Measurements from ENCODE around the gene SMYD3.
A peak's percentile ranks its signal among the peaks of the same experiment; 100 is the strongest.

SMYD3 gene

DNA sequence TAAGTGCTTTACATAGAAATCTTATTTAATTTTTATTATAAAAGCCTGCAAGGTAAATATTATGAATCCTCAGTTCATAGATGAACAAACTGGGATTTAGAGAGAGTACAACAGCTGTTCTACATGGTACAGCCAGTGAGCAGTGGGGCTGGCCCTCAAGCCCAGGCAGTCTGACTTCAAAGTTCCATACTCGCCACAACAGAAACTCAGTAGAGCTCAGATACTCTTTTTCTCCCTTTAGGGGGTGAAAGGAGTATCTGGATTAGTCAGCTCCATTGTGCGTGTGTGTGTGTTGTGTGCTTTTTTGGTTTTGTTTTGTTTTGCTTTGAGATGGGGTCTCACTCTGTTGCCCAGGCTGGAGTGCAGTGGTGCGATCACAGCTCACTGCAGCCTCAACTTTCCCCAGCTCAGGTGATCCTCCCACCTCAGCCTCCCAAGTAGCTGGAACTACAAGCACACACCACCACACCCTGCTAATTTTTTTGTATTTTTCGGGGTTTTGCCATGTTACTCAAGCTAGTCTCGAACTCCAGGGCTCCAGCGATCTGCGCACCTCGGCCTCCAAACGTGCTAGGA is 378.5 kb downstream of the SMYD3 start:
- Histone ChIP-seq H3K27me3 (replicated peaks) (no peaks in the 10 kb centered on the region), H3K4me3 (ENCODE audit: low read depth, low read length) (no peak overlapping the region), H3K27ac (no peak overlapping the region), H3K36me3 (replicated peaks) (no peaks in the 10 kb centered on the region)
- TF ChIP-seq, protein P1, sequence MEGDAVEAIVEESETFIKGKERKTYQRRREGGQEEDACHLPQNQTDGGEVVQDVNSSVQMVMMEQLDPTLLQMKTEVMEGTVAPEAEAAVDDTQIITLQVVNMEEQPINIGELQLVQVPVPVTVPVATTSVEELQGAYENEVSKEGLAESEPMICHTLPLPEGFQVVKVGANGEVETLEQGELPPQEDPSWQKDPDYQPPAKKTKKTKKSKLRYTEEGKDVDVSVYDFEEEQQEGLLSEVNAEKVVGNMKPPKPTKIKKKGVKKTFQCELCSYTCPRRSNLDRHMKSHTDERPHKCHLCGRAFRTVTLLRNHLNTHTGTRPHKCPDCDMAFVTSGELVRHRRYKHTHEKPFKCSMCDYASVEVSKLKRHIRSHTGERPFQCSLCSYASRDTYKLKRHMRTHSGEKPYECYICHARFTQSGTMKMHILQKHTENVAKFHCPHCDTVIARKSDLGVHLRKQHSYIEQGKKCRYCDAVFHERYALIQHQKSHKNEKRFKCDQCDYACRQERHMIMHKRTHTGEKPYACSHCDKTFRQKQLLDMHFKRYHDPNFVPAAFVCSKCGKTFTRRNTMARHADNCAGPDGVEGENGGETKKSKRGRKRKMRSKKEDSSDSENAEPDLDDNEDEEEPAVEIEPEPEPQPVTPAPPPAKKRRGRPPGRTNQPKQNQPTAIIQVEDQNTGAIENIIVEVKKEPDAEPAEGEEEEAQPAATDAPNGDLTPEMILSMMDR (IDR thresholded peaks at IDR 0.05; ENCODE audit: low read depth, low read length, missing control alignments): no peak
- in situ Hi-C loops (cut with HindIII; ENCODE audit: low pct_ligation_motif_present, low sequenced_read_pairs): no loop called here
- no peak for DNase-seq

DNA sequence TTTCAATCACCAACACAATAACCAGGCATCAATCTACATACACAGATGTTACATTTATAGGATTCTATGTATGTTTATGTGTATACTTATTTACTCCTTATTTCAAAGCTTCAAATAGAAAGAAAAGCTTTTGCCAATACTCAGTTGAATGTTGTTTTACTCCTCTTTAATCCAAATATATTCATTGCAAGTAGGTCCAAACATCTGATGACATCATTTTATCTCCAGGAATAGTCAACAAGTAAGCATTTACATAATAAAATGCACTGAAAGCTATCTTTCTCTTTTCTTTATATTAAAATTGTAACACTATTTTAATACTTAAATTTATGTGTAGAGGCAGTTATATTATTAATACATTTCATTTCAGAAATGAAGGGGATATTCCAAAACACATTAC is 380.5 kb downstream of the SMYD3 start:
- DNase-seq: no peak
- TF ChIP-seq, protein P1 (IDR thresholded peaks at IDR 0.05; ENCODE audit: low read depth, low read length, missing control alignments): no peak
- H3K36me3 ChIP-seq (replicated peaks): no peaks in the 10 kb centered on the region
- no peak overlapping the region for H3K27ac ChIP-seq
- in situ Hi-C loops (cut with HindIII; ENCODE audit: low pct_ligation_motif_present, low sequenced_read_pairs): no loop called here
- H3K4me3 ChIP-seq (ENCODE audit: low read depth, low read length): no peak overlapping the region
- H3K27me3 ChIP-seq (replicated peaks): no peaks in the 10 kb centered on the region

DNA sequence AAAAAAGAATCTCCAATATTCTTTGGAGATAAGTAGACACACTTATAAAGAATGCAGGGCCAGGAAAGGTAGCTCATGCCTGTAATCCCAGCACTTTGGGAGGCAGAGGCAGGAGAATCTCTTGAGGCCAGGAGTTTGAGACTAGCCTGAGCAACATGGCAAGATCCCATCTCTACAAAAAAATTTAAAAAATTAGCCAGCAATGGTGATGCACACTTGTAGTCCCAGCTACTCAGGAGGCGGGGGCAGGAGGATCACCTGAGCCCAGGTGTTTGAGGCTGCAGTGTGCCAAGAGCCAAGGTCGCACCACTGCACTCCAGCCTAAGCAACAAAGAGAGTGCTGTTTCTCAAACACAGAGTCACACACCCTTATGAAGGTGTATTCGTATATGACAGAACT is 385.0 kb downstream of the SMYD3 start:
- in situ Hi-C loops (cut with HindIII; ENCODE audit: low pct_ligation_motif_present, low sequenced_read_pairs): no loop called here
- H3K4me3 ChIP-seq (ENCODE audit: low read depth, low read length): no peak overlapping the region
- TF ChIP-seq, protein P1 (IDR thresholded peaks at IDR 0.05; ENCODE audit: low read depth, low read length, missing control alignments): no peak
- DNase-seq: no peak
- no peaks in the 10 kb centered on the region for H3K36me3 ChIP-seq (replicated peaks)
- H3K27me3 ChIP-seq (replicated peaks): no peaks in the 10 kb centered on the region
- no peak overlapping the region for H3K27ac ChIP-seq

DNA sequence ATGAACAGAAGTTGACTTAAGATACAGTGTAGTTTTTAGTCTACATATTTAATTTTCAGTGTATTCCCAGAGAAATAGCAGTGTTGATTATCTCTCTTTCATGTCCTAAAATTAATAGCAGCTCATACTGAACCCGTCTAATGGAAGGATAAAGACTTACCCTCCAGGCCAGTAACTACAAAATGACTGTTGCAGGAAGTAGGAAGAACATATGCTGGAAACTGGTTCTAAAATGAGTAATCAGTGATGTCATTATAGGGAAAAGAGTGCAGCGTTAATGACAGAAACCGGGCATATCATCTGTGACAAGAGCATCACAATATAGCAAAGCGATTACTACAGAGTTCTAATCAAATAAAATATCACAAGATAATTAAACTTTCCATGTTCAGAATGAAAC is 385.5 kb downstream of the SMYD3 start:
- no peak overlapping the region for H3K27ac ChIP-seq
- DNase-seq: no peak
- H3K27me3 ChIP-seq (replicated peaks): no peaks in the 10 kb centered on the region
- H3K36me3 ChIP-seq (replicated peaks): no peaks in the 10 kb centered on the region
- in situ Hi-C loops (cut with HindIII; ENCODE audit: low pct_ligation_motif_present, low sequenced_read_pairs): no loop called here
- no peak overlapping the region for H3K4me3 ChIP-seq (ENCODE audit: low read depth, low read length)
- TF ChIP-seq, protein P1 (IDR thresholded peaks at IDR 0.05; ENCODE audit: low read depth, low read length, missing control alignments): no peak

DNA sequence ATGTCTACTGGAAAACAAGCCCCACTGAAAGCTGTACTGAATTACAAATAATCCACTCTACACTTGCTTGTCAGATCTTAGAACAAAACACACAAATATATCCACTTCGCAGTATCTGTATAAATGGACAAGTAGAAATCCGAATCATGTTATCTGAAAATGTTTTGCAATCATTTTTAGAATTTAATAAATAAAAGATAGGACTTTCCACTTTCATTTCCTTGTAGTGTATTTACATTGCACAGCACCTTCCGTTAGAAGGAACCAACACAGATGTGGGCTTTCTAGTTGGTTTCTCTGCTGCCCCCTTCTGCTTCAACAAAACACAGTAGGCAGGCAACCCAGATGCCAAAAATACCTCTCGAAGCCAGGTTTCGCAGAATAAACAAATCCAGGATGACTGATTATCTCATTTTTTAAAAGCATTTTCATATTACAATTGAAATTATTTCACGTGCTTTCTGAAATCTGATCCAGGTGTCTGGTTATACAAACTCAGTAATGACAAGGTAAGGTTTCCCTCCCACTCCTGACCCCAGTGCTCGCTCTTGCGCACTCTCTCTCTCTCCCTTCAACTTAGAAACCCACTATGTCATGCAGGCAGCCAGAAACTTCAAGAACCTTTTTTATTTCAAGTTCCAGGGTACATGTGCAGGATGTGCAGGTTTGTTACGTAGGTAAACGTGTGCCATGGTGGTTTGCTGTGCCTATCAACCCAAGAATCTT is 389.9 kb downstream of the SMYD3 start:
- TF ChIP-seq, protein P1 (IDR thresholded peaks at IDR 0.05; ENCODE audit: low read depth, low read length, missing control alignments): peak; percentile 75
- no peak overlapping the region for H3K27ac ChIP-seq
- peak; percentile 47 for DNase-seq

More for the DNA sequence above, 389.9 kb downstream of the SMYD3 start:
- in situ Hi-C loops (cut with HindIII; ENCODE audit: low pct_ligation_motif_present, low sequenced_read_pairs): no loop called here
- Histone ChIP-seq H3K27me3 (replicated peaks) (no peaks in the 10 kb centered on the region), H3K4me3 (ENCODE audit: low read depth, low read length) (no peak overlapping the region), H3K36me3 (replicated peaks) (no peaks in the 10 kb centered on the region)
